Measurements from ENCODE around the gene SPNS2.

The SPNS2 gene

GRCh38 chr17:4480929-4481898, 17.5 kb upstream of the SPNS2 start:
- DNase-seq (ENCODE audit: low read depth, low spot score) = no peak

GRCh38 chr17:4482338-4483011, 16.2 kb upstream of the SPNS2 start:
- no peak for DNase-seq (ENCODE audit: low read depth, low spot score)

- no peak for DNase-seq (ENCODE audit: low read depth, low spot score)
These were observed 15.5 kb upstream of the SPNS2 start for GRCh38 chr17:4483012-4483840.

GRCh38 chr17:4485676-4486646, 12.7 kb upstream of the SPNS2 start:
- DNase-seq (ENCODE audit: low read depth, low spot score) = no peak

GRCh38 chr17:4487296-4487695, 11.4 kb upstream of the SPNS2 start:
- DNase-seq (ENCODE audit: low read depth, low spot score) = no peak

- DNase-seq (ENCODE audit: low read depth, low spot score) = no peak
These were observed 10.6 kb upstream of the SPNS2 start for GRCh38 chr17:4487820-4488716.

GRCh38 chr17:4488989-4489595, 9.6 kb upstream of the SPNS2 start:
- DNase-seq (ENCODE audit: low read depth, low spot score) = no peak

GRCh38 chr17:4490109-4490591, 8.5 kb upstream of the SPNS2 start:
- no peak for DNase-seq (ENCODE audit: low read depth, low spot score)

GRCh38 chr17:4490637-4491061, 8.0 kb upstream of the SPNS2 start:
- DNase-seq (ENCODE audit: low read depth, low spot score) = no peak

GRCh38 chr17:4492721-4493561, 5.7 kb upstream of the SPNS2 start:
- no peak for DNase-seq (ENCODE audit: low read depth, low spot score)

- DNase-seq (ENCODE audit: low read depth, low spot score) = no peak
These were observed 1.4 kb upstream of the SPNS2 start for GRCh38 chr17:4497101-4497824.

GRCh38 chr17:4499431-4500190, 930 bp downstream of the SPNS2 start:
- DNase-seq (ENCODE audit: low read depth, low spot score) = no peak

GRCh38 chr17:4500191-4500571, 1.5 kb downstream of the SPNS2 start:
- no peak for DNase-seq (ENCODE audit: low read depth, low spot score)

GRCh38 chr17:4501295-4501949, 2.7 kb downstream of the SPNS2 start:
- DNase-seq (ENCODE audit: low read depth, low spot score) = no peak

- DNase-seq (ENCODE audit: low read depth, low spot score) = no peak
These were observed 3.9 kb downstream of the SPNS2 start for GRCh38 chr17:4502466-4503154.

All from brain pericyte (primary cell).